Heart left ventricle (tissue), 13 donors: ENCODE measurements around the gene MINK1.

Experiments used
- POLR2A ChIP-seq, 2 donors: fragments of 450-650 bp; IDR thresholded peaks; one replicate each; pipeline ENCODE4 v1.6.1; 2017; ENCODE audit warnings: antibody characterized with exemption in 2 of 2, mild to moderate bottlenecking in 2 of 2, moderate library complexity in 2 of 2
- TF ChIP-seq, protein P1 (sequence below), 12 donors: fragments of 200-600 bp; sonication (generic) in 4 of 12; IDR thresholded peaks; one replicate each; pipeline versions ENCODE4 v1.5.0 to v1.8.0; 2018 to 2022; ENCODE audit warnings: antibody characterized with exemption in 12 of 12, mild to moderate bottlenecking in 5 of 12
- donor health status: ischemic (EF 13 %, LVEDD 7.1; RV severe dilation, severe dysfunction).
- donor health status: DM: no; HTN: yes; CAD: no.
- donor health status: DM: no; HTN: no; CAD: no.
- donor health status: ischemic (EF 25% LVEDD 6.9; RV normal size, moderate dysfunction).
- donor health status: ischemic (EF 25% LVEDD 5.7; RV mildly dilated, moderate dysfunction).
- donor health status: ischemic (EF 35%, LVEDD 5.7; RV mildly dilated, moderate dysfunction).
- donor health status: nonischemic (EF 11% LVEDD 7.7; RV severe dilation, severe dysfunction).
- donor health status: DM: yes; HTN: yes; CAD: no.
- donor health status: PGD.
- donor health status: ischemic (EF 29% LVEDD 5.4; RV normal size, mild dysfunction).
- donor health status: nonischemic (EF 23%, LVEDD 6.1; RV moderate dilation, normal function).

DNA sequence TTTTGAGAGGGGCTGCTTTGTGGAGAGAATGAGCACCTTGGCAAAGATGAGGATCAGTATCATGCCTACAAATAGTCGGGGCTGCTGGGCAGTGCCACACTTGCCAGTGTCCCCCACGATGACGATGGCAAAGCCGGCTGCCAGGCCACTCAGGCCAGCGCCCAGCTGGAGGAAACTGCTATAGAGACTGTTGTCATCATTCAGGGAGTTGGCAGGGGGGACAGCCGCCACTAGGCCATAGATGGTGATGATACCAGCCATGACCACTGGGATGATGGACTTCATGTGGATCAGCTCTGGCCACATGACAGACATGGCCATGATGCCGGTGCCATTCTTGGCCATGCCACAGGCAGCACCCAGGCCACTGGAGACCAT, 23.8 kb downstream of the MINK1 start:
- TF ChIP-seq, protein P1, sequence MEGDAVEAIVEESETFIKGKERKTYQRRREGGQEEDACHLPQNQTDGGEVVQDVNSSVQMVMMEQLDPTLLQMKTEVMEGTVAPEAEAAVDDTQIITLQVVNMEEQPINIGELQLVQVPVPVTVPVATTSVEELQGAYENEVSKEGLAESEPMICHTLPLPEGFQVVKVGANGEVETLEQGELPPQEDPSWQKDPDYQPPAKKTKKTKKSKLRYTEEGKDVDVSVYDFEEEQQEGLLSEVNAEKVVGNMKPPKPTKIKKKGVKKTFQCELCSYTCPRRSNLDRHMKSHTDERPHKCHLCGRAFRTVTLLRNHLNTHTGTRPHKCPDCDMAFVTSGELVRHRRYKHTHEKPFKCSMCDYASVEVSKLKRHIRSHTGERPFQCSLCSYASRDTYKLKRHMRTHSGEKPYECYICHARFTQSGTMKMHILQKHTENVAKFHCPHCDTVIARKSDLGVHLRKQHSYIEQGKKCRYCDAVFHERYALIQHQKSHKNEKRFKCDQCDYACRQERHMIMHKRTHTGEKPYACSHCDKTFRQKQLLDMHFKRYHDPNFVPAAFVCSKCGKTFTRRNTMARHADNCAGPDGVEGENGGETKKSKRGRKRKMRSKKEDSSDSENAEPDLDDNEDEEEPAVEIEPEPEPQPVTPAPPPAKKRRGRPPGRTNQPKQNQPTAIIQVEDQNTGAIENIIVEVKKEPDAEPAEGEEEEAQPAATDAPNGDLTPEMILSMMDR (IDR thresholded peaks at IDR 0.05), result no peak
- TF ChIP-seq POLR2A (IDR thresholded peaks at IDR 0.05), result no peak
